ENCODE data around the gene PLBD2. TPM values are rescaled to one million over a fixed set of nuclear protein-coding genes. Genes with fewer than 3 reads are reported as not detected.
A peak's percentile ranks its signal among the peaks of the same experiment; 100 is the strongest.

PLBD2 gene
- total and polyA plus RNA-seq, 5 donors = 33.7 to 54.3 (median 50.4) TPM

DNA sequence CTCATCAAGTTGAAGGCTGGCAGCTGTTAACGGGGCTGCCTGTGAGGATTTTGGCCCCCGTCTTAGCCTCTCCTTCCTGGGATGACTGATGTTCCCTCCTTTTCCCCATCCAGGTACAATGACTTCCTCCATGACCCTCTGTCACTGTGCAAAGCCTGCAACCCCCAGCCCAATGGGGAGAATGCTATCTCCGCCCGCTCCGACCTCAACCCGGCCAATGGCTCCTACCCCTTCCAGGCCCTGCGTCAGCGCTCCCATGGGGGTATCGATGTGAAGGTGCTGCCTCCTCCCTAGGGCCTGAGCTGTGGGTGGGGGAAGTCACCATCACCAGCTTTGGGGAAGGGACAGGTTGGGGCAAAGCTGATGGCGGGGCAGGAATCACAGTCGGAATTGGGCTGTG lies 29.2 kb downstream of the PLBD2 start:
- Histone ChIP-seq H3K4me3 (ENCODE audit: low read length) (no peak overlapping the region), H3K9me3 (ENCODE audit: control insufficient read depth, low read length) (no peaks in the 10 kb centered on the region), H3K27ac (ENCODE audit: low read length) (no peak overlapping the region), H3K27me3 (ENCODE audit: control insufficient read depth, insufficient read depth) (no peaks in the 10 kb centered on the region), H3K4me1 (ENCODE audit: control insufficient read depth, insufficient read depth, low read length) (no peaks in the 10 kb centered on the region)
- intact Hi-C loops (cut with DNase I) = no loop called here
- no peak for DNase-seq
- ATAC-seq = no peak
- 96% methylated on average over 11 of the region's 11 CpGs for WGBS

GRCh38 chr12:113388351-113388750 lies 30.0 kb downstream of the PLBD2 start:
- no peak for DNase-seq
- Histone ChIP-seq H3K27me3 (ENCODE audit: control insufficient read depth, insufficient read depth) (no peaks in the 10 kb centered on the region), H3K4me3 (ENCODE audit: low read length) (no peak overlapping the region), H3K4me1 (ENCODE audit: control insufficient read depth, insufficient read depth, low read length) (no peaks in the 10 kb centered on the region), H3K27ac (ENCODE audit: low read length) (no peak overlapping the region), H3K9me3 (ENCODE audit: control insufficient read depth, low read length) (no peaks in the 10 kb centered on the region)
- no peak for ATAC-seq
- intact Hi-C loops (cut with DNase I) = no loop called here
- WGBS = 96% methylated on average over 14 of the region's 14 CpGs

DNA sequence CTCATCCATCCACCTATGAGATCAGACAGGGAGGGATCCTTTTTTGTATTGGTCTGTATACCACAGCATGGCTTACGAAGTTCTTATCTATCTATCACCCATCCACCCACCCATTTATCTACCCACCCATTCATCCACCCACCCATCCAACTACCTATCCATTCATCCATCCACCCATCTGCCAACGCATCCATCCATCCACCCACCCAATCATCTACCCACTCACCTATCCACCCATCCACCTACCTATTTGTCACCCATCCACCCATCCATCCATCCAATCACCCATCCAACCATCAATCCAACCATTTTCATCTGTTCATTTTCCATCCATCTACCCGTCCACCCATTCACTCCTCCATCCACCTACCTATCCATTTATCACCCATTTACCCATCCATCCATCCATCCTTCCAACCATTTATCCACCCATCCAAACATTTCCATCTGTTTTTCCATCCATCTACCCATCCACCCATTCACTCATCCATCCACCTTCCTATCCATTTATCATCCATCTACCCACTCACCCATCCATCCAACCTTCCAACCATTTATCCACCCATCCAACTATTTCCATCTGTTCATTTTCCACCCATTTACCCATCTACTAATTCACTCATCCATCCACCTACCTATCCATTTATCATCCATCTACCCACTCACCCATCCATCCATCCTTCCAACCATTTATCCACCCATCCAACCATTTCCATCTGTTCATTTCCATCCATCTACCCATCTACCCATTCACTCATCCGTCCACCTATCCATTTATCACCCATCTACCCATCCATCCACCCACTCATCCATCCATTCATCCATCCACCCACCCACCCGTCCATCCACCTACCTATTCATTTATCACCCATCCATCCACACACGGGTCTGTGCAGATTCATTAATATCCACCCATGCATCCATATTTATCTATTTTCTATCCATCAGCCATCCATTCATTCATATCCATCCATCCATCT lies 32.0 kb downstream of the PLBD2 start:
- Histone ChIP-seq H3K27me3 (ENCODE audit: control insufficient read depth, insufficient read depth) (no peaks in the 10 kb centered on the region), H3K27ac (ENCODE audit: low read length) (no peak overlapping the region), H3K4me3 (ENCODE audit: low read length) (no peak overlapping the region), H3K9me3 (ENCODE audit: control insufficient read depth, low read length) (no peaks in the 10 kb centered on the region), H3K4me1 (ENCODE audit: control insufficient read depth, insufficient read depth, low read length) (no peaks in the 10 kb centered on the region)
- 93% methylated on average over 6 of the region's 6 CpGs for WGBS
- intact Hi-C loops (cut with DNase I) = no loop called here
- ATAC-seq = no peak
- DNase-seq = no peak

- Histone ChIP-seq H3K4me1 (ENCODE audit: control insufficient read depth, insufficient read depth, low read length) (no peaks in the 10 kb centered on the region), H3K27me3 (ENCODE audit: control insufficient read depth, insufficient read depth) (no peaks in the 10 kb centered on the region), H3K27ac (ENCODE audit: low read length) (no peak overlapping the region), H3K4me3 (ENCODE audit: low read length) (no peak overlapping the region), H3K9me3 (ENCODE audit: control insufficient read depth, low read length) (no peaks in the 10 kb centered on the region)
- 93% methylated on average over 3 of the region's 3 CpGs for WGBS
- ATAC-seq (no peak), DNase-seq (no peak)
- intact Hi-C loops (cut with DNase I) = no loop called here
Observed at GRCh38 chr12:113391145-113391544, 32.8 kb downstream of the PLBD2 start.

GRCh38 chr12:113391650-113392337 lies 33.4 kb downstream of the PLBD2 start:
- intact Hi-C loops (cut with DNase I) = no loop called here
- no peak for ATAC-seq
- Histone ChIP-seq H3K4me1 (ENCODE audit: control insufficient read depth, insufficient read depth, low read length) (no peaks in the 10 kb centered on the region), H3K27ac (ENCODE audit: low read length) (no peak overlapping the region), H3K27me3 (ENCODE audit: control insufficient read depth, insufficient read depth) (no peaks in the 10 kb centered on the region), H3K9me3 (ENCODE audit: control insufficient read depth, low read length) (no peaks in the 10 kb centered on the region), H3K4me3 (ENCODE audit: low read length) (no peak overlapping the region)
- 87% methylated on average over 9 of the region's 9 CpGs for whole genome bisulfite sequencing
- DNase-seq = no peak

GRCh38 chr12:113392520-113392919 lies 34.1 kb downstream of the PLBD2 start:
- WGBS = 86% methylated on average over 7 of the region's 7 CpGs
- H3K27ac ChIP-seq (ENCODE audit: low read length) = no peak overlapping the region
- H3K4me1 ChIP-seq (ENCODE audit: control insufficient read depth, insufficient read depth, low read length) = no peaks in the 10 kb centered on the region
- ATAC-seq (no peak), DNase-seq (no peak)
- intact Hi-C loops (cut with DNase I) = no loop called here
- H3K4me3 ChIP-seq (ENCODE audit: low read length) = no peak overlapping the region
- H3K27me3 ChIP-seq (ENCODE audit: control insufficient read depth, insufficient read depth) = no peaks in the 10 kb centered on the region
- H3K9me3 ChIP-seq (ENCODE audit: control insufficient read depth, low read length) = no peaks in the 10 kb centered on the region

DNA sequence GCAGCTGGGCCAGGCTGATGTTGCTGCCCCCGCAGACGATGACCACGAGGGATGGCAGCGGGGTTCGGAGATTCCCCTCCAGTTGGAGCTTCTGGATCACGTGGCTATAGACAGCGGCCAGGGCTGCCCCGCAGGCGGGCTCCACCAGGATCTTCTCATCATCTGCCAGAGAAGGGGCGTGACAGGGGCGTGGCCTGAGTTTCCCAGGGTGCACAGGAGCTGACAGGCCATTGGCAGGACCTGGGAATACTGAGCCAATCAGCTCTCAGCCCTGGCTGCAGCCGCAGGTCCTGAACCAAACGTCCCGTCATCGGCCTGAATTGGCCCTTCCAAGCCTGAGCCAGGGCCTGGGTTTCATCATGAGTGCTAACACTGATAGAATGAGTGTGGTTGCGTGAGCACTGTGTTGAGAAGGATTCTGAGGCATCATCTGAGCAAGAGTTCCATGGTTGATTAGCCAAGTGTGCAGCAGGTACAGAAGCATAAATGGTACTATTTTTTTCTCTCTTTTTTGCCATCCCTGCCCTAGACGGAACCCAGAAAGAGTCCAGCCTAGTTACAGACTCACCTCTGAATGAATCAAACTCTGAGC lies 34.7 kb downstream of the PLBD2 start:
- WGBS = 54% methylated on average over 17 of the region's 17 CpGs
- no peaks in the 10 kb centered on the region for H3K27me3 ChIP-seq (ENCODE audit: control insufficient read depth, insufficient read depth)
- H3K4me3 ChIP-seq (ENCODE audit: low read length) = no peak overlapping the region
- no peaks in the 10 kb centered on the region for H3K9me3 ChIP-seq (ENCODE audit: control insufficient read depth, low read length)
- H3K4me1 ChIP-seq (ENCODE audit: control insufficient read depth, insufficient read depth, low read length) = no peaks in the 10 kb centered on the region
- ATAC-seq = peak; percentile 30 to 36
- peak; percentile 39 to 73 (median 66) for DNase-seq
- H3K27ac ChIP-seq (ENCODE audit: low read length) = no peak overlapping the region
- intact Hi-C loops (cut with DNase I) = no loop called here

- Histone ChIP-seq H3K9me3 (ENCODE audit: control insufficient read depth, low read length) (no peaks in the 10 kb centered on the region), H3K4me1 (ENCODE audit: control insufficient read depth, insufficient read depth, low read length) (no peaks in the 10 kb centered on the region), H3K4me3 (ENCODE audit: low read length) (no peak overlapping the region), H3K27me3 (ENCODE audit: control insufficient read depth, insufficient read depth) (no peaks in the 10 kb centered on the region), H3K27ac (ENCODE audit: low read length) (no peak overlapping the region)
- intact Hi-C loops (cut with DNase I) = no loop called here
- no peak for ATAC-seq
- WGBS = 86% methylated on average over 5 of the region's 5 CpGs
- no peak for DNase-seq
Observed at GRCh38 chr12:113393749-113394148, 35.4 kb downstream of the PLBD2 start.

DNA sequence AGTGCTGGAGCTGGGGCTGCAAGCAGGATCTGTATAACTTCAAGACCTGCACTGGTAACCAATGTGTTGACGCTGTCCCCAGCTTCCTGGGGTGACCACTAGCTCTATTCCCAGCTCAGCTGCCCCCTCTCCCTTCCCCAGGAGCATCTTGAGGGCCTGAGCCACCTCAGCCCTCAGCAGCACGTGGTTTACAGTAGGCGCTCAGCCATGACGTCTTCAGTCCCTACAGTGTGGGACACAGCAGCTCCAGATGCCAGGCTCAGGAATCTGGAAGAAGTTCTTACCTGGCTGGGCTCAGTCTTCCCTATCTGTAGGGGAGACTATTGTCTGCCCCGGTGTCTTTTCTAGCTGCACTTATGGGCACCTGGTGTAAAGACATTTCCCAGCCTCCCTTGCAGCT lies 36.7 kb downstream of the PLBD2 start:
- intact Hi-C loops (cut with DNase I) = no loop called here
- H3K27me3 ChIP-seq (ENCODE audit: control insufficient read depth, insufficient read depth) = no peaks in the 10 kb centered on the region
- H3K27ac ChIP-seq (ENCODE audit: low read length) = no peak overlapping the region
- no peak for ATAC-seq
- H3K9me3 ChIP-seq (ENCODE audit: control insufficient read depth, low read length) = no peaks in the 10 kb centered on the region
- WGBS = 82% methylated on average over 5 of the region's 5 CpGs
- no peak for DNase-seq
- H3K4me1 ChIP-seq (ENCODE audit: control insufficient read depth, insufficient read depth, low read length) = no peaks in the 10 kb centered on the region
- no peak overlapping the region for H3K4me3 ChIP-seq (ENCODE audit: low read length)

GRCh38 chr12:113396200-113396599 lies 37.8 kb downstream of the PLBD2 start:
- H3K4me3 ChIP-seq (ENCODE audit: low read length) = no peak overlapping the region
- no peak overlapping the region for H3K27ac ChIP-seq (ENCODE audit: low read length)
- no peak for ATAC-seq
- no peaks in the 10 kb centered on the region for H3K4me1 ChIP-seq (ENCODE audit: control insufficient read depth, insufficient read depth, low read length)
- DNase-seq = no peak
- no peaks in the 10 kb centered on the region for H3K27me3 ChIP-seq (ENCODE audit: control insufficient read depth, insufficient read depth)
- intact Hi-C loops (cut with DNase I) = no loop called here
- no peaks in the 10 kb centered on the region for H3K9me3 ChIP-seq (ENCODE audit: control insufficient read depth, low read length)

DNA sequence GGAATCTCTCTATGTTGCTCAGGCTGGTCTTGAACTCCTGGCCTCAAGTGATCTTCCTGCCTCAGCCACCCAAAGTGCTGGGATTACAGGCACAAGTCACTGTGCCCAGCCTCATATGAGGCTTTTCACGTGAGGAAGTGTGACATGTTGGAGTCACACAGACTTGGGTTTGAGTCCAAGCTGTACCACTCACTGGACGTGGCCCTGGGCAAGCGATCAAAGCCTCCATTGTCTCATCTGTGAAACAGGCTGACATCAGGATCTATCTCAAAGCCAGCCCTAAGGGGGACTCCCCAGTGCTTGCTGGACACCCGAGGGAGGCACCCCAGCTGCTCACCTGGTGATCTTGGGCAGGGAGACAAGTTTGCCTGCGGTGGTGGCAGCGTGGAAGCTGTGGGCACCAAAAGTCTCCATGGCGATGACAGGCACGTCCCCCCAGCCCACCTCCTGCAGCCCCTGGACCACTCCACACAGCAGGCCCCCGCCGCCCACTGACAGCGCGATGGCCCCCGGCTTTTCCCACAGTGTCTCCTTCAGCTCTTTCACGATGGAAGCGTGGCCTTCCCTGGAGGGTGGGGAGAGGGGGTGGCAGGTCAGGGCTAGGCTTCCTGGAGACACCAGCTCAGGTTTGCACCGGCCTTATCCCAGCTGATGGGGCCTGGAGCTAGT lies 38.6 kb downstream of the PLBD2 start:
- H3K4me3 ChIP-seq (ENCODE audit: low read length) = no peak overlapping the region
- WGBS = 67% methylated on average over 16 of the region's 16 CpGs
- no peaks in the 10 kb centered on the region for H3K27me3 ChIP-seq (ENCODE audit: control insufficient read depth, insufficient read depth)
- H3K27ac ChIP-seq (ENCODE audit: low read length) = no peak overlapping the region
- ATAC-seq (no peak), DNase-seq (no peak)
- intact Hi-C loops (cut with DNase I) = no loop called here
- H3K4me1 ChIP-seq (ENCODE audit: control insufficient read depth, insufficient read depth, low read length) = no peaks in the 10 kb centered on the region
- H3K9me3 ChIP-seq (ENCODE audit: control insufficient read depth, low read length) = no peaks in the 10 kb centered on the region

Data from right cardiac atrium (tissue), 5 donors.